Hematopoietic multipotent progenitor cell treated with erythropoietin and hydrocortisone succinate and interleukin-3 and kit ligand, for 17 days (in vitro differentiated cells): Measurements from ENCODE around the gene FNDC1.
A peak's percentile ranks its signal among the peaks of the same experiment; 100 is the strongest.
"Not testable (repeated sequence)": the region's sequence is repeated elsewhere in the genome, so short reads cannot be mapped to it uniquely, and the experiment has no call there.

Experiments
- DNase-seq: peaks from one replicate; pipeline ENCODE4 v3.0.0-alpha.2; 2015; ENCODE audit warnings: low spot score

Gene FNDC1

DNA sequence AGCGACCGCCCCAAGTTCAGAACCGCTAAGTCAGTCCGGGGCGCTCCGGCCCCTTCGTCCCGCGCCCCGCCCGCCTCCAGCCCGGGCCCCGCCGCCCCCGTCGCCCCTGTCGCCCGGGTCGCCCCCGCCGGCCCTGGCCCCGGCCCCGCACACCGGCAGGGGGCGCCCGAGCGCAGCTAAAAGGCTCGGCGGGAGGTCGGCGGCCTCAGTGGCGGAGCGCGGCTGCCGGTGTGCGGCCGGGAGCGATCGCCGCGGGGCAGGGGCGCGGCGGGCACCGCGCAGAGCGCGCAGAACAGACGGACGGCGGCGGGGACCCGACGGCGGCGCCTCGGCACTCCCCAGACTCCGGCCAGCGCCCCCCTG lies at the start of gene FNDC1:
Gene FNDC1 (plus strand): TSS at position 208 of the 363 bp plus-strand sequence. CDS start 197 bp downstream, outside the sequence.
- DNase-seq: peak; percentile 24

DNA sequence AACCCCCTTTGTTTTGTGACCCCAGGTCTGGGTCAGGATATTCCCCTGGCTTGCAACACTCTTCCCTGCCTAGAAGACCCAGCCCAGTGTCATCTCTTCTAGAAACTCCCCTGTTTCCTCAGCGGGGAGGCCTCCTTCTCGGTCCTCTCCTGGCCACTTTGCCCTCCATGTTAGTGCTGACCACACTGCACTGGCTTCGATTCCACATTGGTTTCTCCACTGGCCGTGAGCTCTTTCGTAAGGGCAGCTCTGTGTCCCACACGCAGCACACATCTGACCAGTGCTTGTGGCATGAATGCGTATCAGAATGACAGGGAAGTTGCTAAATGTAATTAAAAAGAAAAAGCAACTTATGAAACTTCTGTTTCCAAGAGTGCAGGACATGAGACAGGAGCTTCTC lies 49.4 kb upstream of the FNDC1 start:
- DNase-seq: no peak

DNA sequence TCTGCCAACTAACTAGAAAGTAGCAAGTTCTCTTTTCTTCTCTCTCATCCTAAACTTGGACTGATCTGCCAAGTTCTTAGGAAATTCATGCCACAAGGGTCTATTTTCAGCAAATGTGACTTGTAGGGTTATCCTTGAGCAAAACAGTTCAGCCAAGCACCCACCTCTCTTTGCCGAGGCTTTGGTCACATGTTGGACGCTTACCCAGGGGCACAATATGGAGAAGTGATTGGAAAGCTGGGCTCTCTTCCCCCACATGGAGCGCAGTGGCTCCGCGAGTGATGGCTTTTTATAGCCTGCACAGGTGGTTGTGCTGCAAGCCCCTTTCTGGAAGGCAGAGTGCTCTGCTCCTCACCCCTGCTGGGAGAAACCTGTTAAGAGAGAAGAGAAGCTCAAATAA lies 47.7 kb upstream of the FNDC1 start:
- DNase-seq: no peak

DNA sequence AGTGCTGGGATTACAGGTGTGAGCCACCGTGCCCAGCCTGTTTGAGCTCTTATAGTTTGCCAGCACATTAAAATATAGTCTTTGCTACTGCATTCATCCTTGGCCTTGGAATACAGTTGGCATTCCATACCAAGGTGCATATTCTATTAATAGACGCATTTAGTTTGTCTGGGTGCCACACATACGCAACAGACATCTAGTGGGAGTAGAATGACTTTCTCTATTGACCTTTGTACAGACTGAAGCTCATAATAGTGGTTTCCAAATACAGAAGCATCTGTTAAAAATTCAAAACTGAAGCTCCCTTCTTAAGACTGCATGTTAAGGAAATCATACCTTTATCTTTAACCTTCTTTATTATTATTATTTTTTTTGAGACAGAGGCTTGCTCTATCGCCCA lies 46.7 kb upstream of the FNDC1 start:
- DNase-seq: no peak

DNA sequence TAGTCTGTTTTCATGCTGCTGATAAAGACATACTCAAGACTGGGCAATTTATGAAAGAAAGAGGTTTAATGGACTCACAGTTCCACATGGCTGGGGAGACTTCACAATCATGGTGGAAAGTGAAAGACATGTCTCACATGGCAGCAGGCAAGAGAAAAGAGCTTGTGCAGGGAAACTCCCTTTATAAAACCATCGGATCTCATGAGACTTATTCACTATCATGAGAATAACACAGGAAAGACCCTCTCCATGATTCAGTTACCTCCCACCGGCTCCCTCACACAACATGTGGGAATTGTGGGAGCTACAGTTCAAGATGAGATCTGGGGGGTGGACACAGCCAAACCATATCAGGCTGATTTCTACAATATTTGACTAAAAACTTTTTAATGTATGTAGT lies 45.4 kb upstream of the FNDC1 start:
- not testable (repeated sequence) for DNase-seq

DNA sequence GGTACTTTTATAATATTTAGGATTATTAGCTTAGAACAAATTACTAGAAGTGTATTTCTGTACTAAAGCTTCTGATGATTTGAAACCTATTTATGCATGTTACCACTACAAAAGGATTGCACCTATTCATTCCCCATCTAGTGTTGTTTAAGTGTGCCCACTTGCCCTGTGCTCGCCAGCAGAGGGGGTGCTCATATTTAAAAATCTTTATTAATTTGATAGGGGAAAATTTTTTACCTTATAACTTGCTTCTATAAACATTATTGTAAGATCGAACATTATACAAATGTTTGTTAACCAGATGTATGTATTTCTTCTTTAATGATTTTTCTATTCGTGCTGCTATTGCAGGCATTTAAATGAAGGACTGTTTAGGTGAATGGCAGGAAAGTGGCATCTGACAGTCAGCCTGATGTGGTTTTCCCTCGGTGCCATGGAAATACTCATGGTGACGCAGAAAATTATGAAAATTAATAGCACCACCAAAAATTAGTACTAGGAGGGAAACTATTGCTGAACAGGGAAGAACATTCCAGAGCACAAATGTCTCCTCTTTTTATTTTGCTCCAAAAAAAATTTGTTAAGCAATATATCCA lies 44.1 kb upstream of the FNDC1 start:
- no peak for DNase-seq

DNA sequence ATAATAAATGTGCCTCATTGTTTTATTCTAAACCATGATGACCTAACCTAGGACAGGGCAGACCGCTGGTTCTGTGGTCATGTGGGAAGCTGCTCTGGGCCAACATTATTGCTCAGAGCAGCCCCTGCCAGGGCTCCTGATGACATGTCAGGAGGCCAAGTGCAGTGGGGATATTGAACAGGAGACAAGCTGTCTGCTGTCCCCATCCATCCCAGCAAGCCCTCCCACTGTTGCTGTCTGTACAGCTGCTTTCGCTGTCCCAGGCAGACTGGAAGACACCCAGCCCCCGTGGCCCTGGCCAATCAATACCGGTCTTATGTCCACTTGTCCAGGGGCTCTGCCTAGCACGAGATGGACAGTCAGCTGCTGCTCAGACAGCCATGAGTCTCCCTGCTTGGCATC lies 43.2 kb upstream of the FNDC1 start:
- DNase-seq: no peak

DNA sequence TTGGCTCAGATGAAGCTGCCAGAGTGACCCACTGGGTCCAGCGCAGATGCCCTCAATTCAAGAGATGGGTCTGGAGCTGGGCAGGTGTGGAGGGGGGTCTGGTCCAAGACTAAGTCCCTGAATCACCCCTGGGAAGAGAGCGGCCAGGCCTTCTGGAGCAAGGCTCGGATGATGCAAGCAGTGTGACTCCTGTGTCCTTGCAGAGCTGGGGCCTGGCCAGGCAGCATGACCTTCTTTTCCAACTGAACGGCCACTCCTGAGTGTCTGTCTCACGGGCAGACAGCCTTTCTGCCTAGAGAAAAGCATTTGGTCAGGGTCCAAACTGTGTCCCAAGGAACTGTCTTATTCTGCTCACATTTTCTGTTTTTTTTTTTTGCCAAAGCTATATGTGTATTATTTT lies 42.6 kb upstream of the FNDC1 start:
- DNase-seq: no peak

DNA sequence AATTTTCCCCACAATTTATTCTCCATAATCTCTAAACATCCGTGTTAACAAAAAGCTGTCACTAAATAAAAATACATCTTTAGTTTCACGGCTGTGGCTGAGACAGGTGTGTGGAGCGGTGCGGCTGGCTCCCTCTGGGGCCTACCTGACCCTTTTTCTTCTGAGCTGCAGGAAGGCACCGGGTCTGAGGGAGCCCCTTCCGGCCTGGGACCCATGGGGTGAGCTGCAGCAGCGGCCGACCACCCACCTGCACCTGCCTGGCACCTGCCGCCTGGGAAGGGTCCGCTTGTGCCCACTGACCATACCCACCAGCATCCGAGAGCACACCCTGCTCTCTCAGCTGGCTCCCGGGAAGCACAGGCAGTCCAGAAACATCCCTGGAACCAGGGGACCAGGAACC lies 41.5 kb upstream of the FNDC1 start:
- no peak for DNase-seq

DNA sequence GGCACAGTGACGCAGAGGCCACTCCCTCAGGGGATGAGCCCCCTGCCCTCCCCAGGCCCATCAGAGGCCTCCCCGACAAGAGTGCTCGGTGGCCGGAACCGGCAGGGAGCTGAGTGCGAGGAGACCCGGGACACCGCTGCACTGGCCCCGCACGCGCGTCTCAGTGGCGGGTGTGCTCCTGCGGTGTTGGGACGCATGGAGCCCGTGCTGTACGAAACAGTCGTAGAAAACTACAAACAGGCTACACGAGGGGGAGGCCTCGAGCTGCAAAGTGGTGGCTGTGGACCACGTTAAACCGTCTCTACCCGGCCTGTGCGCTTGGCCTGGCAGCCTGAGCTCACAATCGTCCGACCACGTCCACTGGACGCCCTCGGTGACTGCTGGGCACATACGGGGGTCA lies 40.2 kb upstream of the FNDC1 start:
- DNase-seq: no peak

DNA sequence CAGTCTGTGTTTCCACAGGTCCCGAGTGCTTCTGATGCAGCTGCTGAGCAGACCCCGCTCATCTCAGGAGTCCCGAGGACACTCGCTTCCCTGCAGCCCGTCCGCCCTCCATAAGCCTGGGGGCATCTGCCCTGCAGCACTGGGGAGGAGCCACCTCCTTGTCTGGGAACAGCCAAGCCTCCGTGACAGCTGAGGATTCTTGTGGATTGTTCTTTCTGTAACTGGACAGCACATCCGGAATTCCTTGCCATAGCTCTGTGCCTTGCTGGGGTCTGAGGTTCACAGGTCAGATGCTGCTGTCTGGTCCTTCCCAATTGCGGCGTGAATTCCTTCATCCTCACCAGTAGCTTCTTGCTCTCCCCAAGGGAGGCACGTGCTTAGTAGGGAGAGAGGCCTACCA lies 38.4 kb upstream of the FNDC1 start:
- no peak for DNase-seq

DNA sequence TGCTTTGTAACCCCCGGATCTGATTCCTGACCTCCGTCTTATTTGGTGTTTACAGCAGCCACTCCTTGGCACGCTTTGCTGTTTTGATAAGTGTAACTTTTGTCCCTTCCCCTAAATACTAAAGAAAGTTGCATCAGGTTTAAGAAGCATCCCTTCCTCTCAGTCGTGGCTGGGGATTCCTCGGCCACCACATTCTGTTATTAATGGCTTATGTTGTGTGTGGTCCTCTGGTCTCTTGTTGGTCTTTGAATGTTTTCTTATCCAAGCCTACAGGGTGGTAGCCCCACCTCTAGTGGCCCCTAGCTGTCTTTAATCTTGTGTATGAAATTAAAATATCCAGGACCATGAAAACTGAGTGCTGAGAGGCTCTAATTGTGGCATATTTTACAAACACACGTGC lies 37.5 kb upstream of the FNDC1 start:
- DNase-seq: no peak

DNA sequence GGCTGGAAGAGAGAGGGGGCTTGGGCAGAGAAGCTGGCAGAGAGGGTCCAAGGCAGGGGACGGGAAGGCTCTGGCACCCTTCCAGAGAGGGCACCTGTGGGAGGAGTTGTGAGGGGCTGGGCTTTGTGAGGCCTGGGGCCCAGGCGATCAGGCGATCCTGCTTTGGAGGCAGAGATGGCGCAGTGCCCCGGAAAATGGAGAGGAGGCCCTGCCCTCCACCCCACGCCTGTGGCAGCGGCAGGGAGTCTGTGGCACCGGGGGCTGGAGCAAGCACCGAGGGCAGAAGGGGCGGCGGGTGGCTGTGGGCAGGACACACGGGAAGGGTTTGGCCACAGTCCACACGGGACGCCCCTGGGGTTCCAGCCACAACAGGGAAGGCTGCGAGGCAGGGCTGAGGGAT lies 36.5 kb upstream of the FNDC1 start:
- DNase-seq: no peak

DNA sequence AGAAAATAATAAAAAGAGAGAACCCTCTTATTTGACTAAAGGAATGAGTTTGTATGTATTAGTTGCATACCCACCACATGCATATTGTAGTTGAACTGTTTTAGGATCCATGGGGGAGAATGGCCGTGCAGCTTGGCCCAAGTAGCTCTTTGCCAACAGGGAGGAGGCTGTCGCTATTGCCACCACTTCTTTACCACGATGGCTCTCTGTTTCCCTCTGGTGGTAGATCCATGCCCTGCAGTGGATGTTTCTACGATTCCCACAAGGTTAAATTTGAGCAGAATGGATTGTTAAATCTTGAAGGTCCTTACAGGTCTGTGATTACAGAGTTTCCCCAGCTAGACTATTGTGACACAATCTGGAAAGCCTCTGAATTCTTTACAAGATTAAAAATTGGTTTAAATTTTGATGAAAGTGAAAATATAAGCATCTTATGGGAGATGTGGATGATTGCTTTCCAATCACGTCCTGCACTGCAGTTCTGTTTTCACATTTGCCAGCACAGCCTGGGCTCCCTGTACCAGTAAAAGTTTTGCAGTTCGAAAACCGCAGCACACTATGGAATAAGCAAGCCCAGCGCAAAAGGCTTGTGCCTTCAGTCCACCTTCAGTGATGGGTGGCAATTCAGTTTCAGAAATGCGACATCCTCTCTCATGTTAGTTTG lies 34.4 kb upstream of the FNDC1 start:
- peak; percentile 65 for DNase-seq

DNA sequence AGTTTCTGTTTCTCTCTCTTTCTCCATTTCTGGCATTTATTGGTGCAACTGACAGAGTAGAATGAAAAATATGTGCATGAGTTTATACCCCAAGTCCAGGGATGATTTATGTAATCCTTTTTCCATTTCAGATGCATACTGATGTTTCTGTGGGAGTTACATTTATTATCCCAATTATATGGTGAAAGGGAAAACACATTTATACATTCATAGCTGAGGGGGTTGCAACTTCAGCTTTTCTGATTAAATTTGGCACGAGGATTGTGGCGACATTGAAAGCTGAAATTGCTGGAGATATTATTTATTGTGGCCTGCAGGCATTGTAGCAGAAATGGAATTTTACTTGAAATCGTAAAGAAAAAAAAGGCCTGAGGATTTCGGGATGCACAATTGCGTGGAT lies 31.5 kb upstream of the FNDC1 start:
- DNase-seq: no peak

DNA sequence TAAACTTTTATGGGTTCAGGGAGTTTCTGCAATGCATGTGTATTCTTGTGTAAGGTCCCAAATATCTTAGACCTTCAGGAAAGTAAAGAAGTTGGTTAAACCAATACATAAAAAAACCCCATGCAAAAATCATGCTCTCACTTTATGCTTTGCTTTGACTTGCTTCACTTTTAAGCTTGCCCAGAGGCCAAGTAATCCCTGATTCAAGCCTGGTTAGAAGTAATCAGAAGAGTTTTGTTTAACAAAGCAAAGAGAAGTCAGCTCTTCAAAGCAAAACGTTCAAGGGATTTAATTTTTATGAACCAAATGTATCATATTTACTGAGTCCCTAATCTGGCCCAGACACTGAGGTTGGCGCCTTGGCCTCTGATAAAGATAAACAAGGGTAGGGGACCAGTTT lies 26.7 kb upstream of the FNDC1 start:
- no peak for DNase-seq

DNA sequence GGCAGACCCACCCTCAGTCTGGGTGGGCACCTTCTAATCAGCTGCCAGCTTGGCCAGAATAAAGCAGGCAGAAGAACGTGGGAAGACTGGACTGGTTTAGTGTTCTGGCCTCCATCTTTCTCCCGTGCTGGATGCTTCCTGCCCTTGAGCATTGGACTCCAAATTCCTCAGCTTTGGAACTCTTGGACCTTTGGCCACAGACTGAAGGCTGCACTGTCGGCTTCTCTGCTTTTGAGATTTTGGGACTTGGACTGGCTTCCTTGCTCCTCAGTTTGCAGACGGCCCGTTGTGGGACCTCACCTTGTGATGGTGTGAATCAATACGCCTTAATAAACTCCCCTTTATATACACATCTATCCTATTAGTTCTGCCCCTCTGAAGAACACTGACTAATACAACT lies 20.6 kb upstream of the FNDC1 start:
- DNase-seq: no peak

DNA sequence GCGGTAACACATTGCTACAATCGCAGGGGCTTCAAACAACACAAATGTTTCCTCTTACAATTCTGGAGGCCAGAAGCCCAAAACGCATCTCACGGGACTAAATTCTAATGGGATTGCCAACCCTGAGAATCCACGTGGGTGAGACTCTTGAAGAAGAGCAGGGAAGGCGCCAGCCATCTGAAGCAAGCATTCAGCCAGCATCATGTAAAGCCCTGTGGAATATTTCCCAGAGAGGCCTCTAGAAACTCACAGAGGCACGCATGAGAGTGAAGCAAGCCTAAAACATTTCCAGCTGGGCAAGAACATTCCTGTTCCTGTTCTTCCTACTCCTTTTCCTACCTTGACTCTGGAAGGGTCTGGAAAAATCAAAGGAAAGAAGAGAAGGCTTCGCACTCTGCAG lies 19.6 kb upstream of the FNDC1 start:
- DNase-seq: no peak

DNA sequence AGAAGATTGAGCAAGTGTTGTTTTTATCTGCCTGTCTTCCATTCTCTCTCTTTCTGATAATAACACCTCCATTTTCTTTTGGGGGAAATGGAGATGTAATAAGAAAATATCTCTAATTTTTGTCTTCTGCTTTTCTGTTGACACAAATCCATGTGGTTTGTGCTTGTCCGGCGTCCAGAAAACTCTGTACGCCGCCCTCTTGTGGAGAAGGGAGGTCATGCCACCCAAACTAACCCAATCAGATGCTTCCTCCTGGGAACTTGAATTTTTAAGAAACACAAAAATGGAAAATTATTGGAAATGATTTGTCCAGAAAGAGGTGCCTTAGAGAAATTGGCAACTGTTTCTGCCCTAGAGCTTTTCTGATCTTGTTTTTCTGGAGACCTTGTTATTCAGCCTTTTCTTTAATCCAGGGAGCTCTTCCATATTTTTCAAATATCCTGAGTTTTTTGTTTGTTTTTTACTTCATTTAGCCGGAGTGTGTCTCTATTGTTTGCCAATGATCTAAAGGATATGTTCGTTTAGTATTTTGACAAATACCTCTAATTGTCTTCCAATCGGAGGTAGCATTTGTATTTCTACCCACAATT lies 17.8 kb upstream of the FNDC1 start:
- peak; percentile 21 for DNase-seq

DNA sequence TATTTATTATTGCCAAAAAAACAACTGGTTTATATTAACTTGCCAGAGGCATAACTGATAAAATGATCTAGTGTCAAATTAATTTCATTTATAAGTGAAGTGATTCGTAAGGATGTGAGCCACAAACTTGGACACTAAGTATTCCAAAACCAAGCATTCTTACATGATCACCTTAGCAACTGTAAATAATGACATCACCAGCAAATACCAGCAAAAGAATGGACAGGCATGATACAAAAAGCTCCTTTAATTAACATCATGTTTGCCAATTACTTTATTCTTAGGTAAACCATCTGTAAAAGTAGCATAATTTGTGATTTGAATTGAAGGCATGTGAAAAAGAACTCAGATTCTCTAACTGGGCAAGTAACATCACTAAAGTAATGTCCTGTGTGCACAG lies 17.2 kb upstream of the FNDC1 start:
- DNase-seq: no peak

DNA sequence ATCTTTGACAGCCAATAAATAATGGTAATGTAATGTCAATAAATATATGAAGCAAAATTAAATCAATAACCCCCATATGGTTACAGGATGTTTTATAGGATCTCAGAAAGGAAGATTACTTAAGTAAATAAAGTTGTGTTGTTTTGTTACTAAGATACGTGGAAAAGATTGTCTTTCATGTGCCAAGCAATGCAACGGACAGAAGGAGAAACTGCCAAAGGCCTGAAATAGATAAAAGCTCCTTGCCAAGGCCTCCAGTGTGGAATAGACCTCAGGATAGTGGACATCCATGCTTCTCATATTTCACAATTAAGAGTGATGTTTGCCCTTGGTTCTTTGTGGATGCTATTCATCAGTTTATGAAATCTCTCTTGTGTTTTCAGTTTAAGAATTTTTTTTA lies 16.4 kb upstream of the FNDC1 start:
- no peak for DNase-seq

DNA sequence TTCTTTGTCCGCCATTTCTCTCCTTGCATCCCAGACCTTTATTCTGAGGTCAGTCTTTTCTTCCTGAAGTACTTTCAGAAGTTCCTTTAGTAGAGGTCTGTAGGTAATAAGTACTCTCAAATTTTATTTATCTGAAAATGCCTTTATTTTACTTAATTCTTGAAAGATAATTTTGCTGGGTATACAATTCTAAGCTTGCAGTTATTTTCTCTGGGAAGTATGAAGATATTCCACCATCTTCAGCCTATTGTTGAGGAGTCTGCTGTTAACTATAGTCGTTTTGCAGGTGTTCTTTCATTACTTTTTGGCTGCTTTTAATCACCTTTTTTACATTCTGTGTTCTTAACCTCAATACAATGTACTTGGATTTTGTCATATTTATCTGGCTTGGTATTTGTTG lies 13.5 kb upstream of the FNDC1 start:
- no peak for DNase-seq

DNA sequence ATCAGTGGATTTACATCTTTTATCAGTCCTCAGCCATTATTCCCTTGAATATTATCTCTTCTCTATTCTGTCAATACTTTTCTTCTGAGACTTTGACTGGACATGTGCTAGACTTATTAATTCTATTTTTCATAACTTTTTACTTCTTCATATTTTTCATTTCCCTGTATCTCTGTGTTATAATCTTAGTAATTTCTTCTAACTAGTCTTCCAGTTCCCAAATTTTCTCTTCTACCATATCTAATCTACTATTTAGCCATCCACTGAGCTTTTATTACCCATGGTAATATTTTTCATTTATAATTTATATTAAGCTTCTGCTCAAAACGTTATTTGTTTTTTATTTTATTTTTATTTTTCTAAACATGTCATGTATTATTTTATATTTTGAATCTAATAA lies 13.1 kb upstream of the FNDC1 start:
- DNase-seq: no peak

DNA sequence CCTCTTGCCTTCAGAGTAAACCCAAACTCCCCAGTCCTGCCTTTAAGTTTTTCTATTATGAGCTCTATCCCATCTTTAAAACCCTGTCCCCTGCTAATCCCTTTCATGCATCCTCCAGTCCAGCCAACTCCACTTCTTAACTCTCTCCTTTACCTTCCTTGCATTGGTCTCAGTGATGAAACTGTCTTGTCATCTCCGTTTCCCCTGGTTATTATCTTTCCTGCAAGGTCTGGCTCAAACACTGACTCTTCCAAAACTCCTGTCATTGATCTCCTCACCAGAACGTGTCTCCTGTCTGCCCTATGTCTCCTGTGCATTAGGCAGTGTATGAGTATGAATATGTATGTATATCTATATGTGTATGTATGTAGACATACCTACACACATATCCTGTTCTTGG lies 11.8 kb upstream of the FNDC1 start:
- DNase-seq: no peak
